Trophoblast cell (in vitro differentiated cells and primary cell): ENCODE results near the gene SYNGR3.

Experiments used
- DNase-seq, 2 donors: peaks; one replicate each; pipeline ENCODE4 v3.0.0-alpha.2; 2016
- H2AFZ ChIP-seq: 2 replicates; pipeline ENCODE4 v1.6.1; 2013; ENCODE audit warnings: low read length, moderate library complexity, mild to moderate bottlenecking; ENCODE audit not compliant: insufficient read depth, poor library complexity
- H2AK5ac ChIP-seq: 2 replicates; pipeline ENCODE4 v1.6.1; 2013; ENCODE audit warnings: mild to moderate bottlenecking, low read length
- H2BK120ac ChIP-seq: 2 replicates; pipeline ENCODE4 v1.6.1; 2013; ENCODE audit warnings: low read length, mild to moderate bottlenecking, moderate library complexity; ENCODE audit not compliant: insufficient read depth, poor library complexity
- H2BK12ac ChIP-seq: 2 replicates; pipeline ENCODE4 v1.6.1; 2013; ENCODE audit warnings: mild to moderate bottlenecking, low read length, moderate library complexity
- H2BK5ac ChIP-seq: 2 replicates; pipeline ENCODE4 v1.6.1; 2013; ENCODE audit warnings: low read length, low read depth, moderate library complexity, mild to moderate bottlenecking; ENCODE audit not compliant: poor library complexity
- H3K14ac ChIP-seq: 2 replicates; pipeline ENCODE4 v1.6.1; 2013; ENCODE audit warnings: mild to moderate bottlenecking, low read length
- H3K18ac ChIP-seq: 2 replicates; pipeline ENCODE4 v1.6.1; 2013; ENCODE audit warnings: mild to moderate bottlenecking, low read length
- H3K23ac ChIP-seq: 2 replicates; pipeline ENCODE4 v1.6.1; 2013; ENCODE audit warnings: low read length
- H3K27ac ChIP-seq: 2 replicates; pipeline ENCODE4 v1.5.1; 2013; ENCODE audit warnings: low read depth, mild to moderate bottlenecking, inconsistent platforms, low read length, moderate library complexity
- H3K27me3 ChIP-seq: 2 replicates; pipeline ENCODE4 v1.6.1; 2013; ENCODE audit warnings: inconsistent platforms, mild to moderate bottlenecking, low read length, moderate library complexity; ENCODE audit not compliant: insufficient read depth
- H3K36me3 ChIP-seq, 2 experiments: 1 replicate in 1 of 2; 2 replicates in 1 of 2; pipeline ENCODE4 v1.6.1; 2013; ENCODE audit warnings: low read length in 2 of 2, mild to moderate bottlenecking in 2 of 2, moderate library complexity in 1 of 2; ENCODE audit not compliant: insufficient read depth in 2 of 2, control insufficient read depth in 1 of 2
- H3K4ac ChIP-seq: 2 replicates; pipeline ENCODE4 v1.6.1; 2013; ENCODE audit warnings: low read depth, mild to moderate bottlenecking, low read length, moderate library complexity
- H3K4me1 ChIP-seq, 2 experiments: 1 replicate in 1 of 2; 2 replicates in 1 of 2; pipeline ENCODE4 v1.6.1; 2013; ENCODE audit warnings: low read length in 2 of 2, mild to moderate bottlenecking in 2 of 2, moderate library complexity in 1 of 2; ENCODE audit not compliant: insufficient read depth in 2 of 2, control insufficient read depth in 1 of 2
- H3K4me2 ChIP-seq: 2 replicates; pipeline ENCODE4 v1.6.1; 2013; ENCODE audit warnings: inconsistent platforms, mild to moderate bottlenecking, low read length, moderate library complexity
- H3K4me3 ChIP-seq: 2 replicates; pipeline ENCODE4 v1.5.1; 2013; ENCODE audit warnings: mild to moderate bottlenecking, low read depth, low read length, inconsistent platforms
- H3K79me1 ChIP-seq: one replicate; pipeline ENCODE4 v1.6.1; 2013; ENCODE audit warnings: low read length
- H3K79me2 ChIP-seq: 2 replicates; pipeline ENCODE4 v1.6.1; 2013; ENCODE audit warnings: low read length, mild to moderate bottlenecking; ENCODE audit not compliant: control insufficient read depth, insufficient read depth, poor library complexity
- H3K9ac ChIP-seq: 2 replicates; pipeline ENCODE4 v1.6.1; 2013; ENCODE audit warnings: mild to moderate bottlenecking, low read length
- H3K9me3 ChIP-seq: 2 replicates; pipeline ENCODE4 v1.6.1; 2013; ENCODE audit warnings: low read depth, mild to moderate bottlenecking, control low read depth, inconsistent platforms, low read length; ENCODE audit not compliant: insufficient read depth
- H4K12ac ChIP-seq: 2 replicates; pipeline ENCODE4 v1.6.1; 2013; ENCODE audit warnings: low read depth, mild to moderate bottlenecking, low read length, moderate library complexity
- H4K8ac ChIP-seq: 2 replicates; pipeline ENCODE4 v1.6.1; 2013; ENCODE audit warnings: low read depth, mild to moderate bottlenecking, low read length, moderate library complexity
- H4K91ac ChIP-seq: one replicate; pipeline ENCODE4 v1.6.1; 2013; ENCODE audit warnings: low read depth, mild to moderate bottlenecking, low read length, moderate library complexity
- WGBS: extraction: QIAGEN DNeasy Blood & Tissue Kit; methylation state at CpG from one replicate; pipeline ENCODE4 v1.1.7; 2013; ENCODE audit warnings: missing lambda C conversion rate; ENCODE audit not compliant: insufficient read length, insufficient coverage; ENCODE audit errors: extremely low coverage; 5-methylcytosine and 5-hydroxymethylcytosine counted together

Gene SYNGR3

DNA sequence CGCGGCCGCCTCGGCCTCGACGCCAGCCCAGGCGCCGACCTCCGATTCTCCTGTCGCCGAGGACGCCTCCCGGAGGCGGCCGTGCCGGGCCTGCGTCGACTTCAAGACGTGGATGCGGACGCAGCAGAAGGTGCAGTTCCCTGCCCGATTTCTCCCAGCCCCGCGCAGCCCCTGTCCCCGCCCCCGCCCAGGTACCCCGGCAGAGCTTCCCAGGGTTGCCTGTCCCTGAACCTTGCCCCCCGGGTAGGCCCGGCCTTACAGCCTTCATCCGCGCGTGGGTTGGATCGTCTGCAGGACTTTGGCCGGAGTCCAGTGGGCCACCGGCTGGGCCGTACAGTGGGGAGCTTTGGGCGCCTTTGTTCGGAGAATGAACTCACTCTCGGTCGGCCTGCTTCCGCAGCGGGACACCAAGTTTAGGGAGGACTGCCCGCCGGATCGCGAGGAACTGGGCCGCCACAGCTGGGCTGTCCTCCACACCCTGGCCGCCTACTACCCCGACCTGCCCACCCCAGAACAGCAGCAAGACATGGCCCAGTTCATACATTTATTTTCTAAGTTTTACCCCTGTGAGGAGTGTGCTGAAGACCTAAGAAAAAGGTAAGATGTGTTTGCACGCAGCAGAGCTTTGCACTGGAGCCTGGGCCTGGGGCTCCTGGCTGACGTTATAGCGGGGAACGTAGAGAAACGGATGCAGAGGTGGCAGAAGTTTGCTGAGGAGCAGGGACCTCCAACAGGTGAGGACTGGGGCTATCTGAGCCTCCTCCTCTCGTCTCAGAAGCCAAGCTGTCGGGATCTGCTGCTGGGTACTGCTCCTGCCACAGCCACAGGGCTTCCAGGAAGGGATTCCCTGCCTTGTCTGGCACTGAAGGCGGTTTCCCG, 5.2 kb upstream of the SYNGR3 start:
- H2BK12ac ChIP-seq = no peak overlapping the region
- H3K4me1 ChIP-seq = peaks cover 10 to 18% of the 10 kb centered on the region in 2 experiments
- H3K4me3 ChIP-seq = peak overlapping the region; percentile 89
- peak overlapping the region; percentile 69 for H2AFZ ChIP-seq
- H4K8ac ChIP-seq = peak overlapping the region; percentile 97
- H3K14ac ChIP-seq = peak overlapping the region; percentile 96
- H3K79me2 ChIP-seq = peaks cover 2% of the 10 kb centered on the region
- H2AK5ac ChIP-seq = peak overlapping the region; percentile 41
- H3K4ac ChIP-seq = peak overlapping the region; percentile 66
- H3K79me1 ChIP-seq = peaks cover 6% of the 10 kb centered on the region
- peak overlapping the region; percentile 44 for H2BK120ac ChIP-seq
- no peak overlapping the region for H3K23ac ChIP-seq
- H3K27me3 ChIP-seq = peaks cover 42% of the 10 kb centered on the region
- H3K9me3 ChIP-seq = peaks cover 8% of the 10 kb centered on the region
- H4K12ac ChIP-seq = peak overlapping the region; percentile 76
- no peak overlapping the region for H2BK5ac ChIP-seq
- H4K91ac ChIP-seq = peak overlapping the region; percentile 82
- DNase-seq = no peak
- peak overlapping the region; percentile 22 for H3K27ac ChIP-seq
- H3K18ac ChIP-seq = peak overlapping the region; percentile 75
- H3K36me3 ChIP-seq = peaks cover 20% of the 10 kb centered on the region in 2 experiments
- WGBS = no CpG with 5 or more reads among the region's 58 CpGs
- peak overlapping the region; percentile 98 for H3K4me2 ChIP-seq
- peak overlapping the region; percentile 82 for H3K9ac ChIP-seq

DNA sequence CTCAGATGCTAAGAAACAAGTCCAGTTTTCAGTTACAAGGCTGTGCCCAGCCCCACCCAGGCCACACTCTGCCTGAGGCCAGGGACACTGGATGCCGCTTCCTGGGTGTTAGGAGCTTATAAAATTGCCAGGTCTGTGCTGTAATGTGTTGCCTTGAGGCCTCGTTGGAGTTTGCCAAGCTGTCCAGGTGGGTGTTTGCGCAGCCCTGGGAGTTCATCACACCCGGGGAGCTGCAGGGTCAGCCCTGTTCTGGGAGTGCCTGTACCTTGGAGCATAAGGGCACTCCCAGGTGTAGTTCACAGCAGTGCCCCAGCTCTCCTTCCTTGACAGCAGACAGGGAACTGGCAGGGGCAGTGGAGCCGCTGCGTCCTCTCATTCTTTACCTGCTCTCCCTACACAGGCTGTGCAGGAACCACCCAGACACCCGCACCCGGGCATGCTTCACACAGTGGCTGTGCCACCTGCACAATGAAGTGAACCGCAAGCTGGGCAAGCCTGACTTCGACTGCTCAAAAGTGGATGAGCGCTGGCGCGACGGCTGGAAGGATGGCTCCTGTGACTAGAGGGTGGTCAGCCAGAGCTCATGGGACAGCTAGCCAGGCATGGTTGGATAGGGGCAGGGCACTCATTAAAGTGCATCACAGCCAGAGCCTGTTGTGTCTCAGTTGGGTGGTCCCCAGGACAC, 4.2 kb upstream of the SYNGR3 start:
- Histone ChIP-seq H2BK120ac (no peak overlapping the region), H3K4me3 (no peak overlapping the region), H3K9me3 (peaks cover 3% of the 10 kb centered on the region), H3K36me3 (peaks cover 20% of the 10 kb centered on the region in 2 experiments), H3K27ac (no peak overlapping the region), H3K23ac (no peak overlapping the region), H3K79me2 (peaks cover 2% of the 10 kb centered on the region), H2AFZ (no peak overlapping the region), H2BK12ac (no peak overlapping the region), H4K91ac (no peak overlapping the region), H3K4me2 (peak overlapping the region; percentile 98), H2AK5ac (no peak overlapping the region), H3K18ac (peak overlapping the region; percentile 13), H2BK5ac (no peak overlapping the region), H4K12ac (no peak overlapping the region), H3K14ac (no peak overlapping the region), H3K27me3 (peaks cover 38% of the 10 kb centered on the region), H3K4me1 (peaks cover 11 to 19% of the 10 kb centered on the region in 2 experiments), H4K8ac (no peak overlapping the region), H3K79me1 (peaks cover 8% of the 10 kb centered on the region), H3K4ac (peak overlapping the region; percentile 15), H3K9ac (no peak overlapping the region)
- no CpG with 5 or more reads among the region's 14 CpGs for WGBS
- DNase-seq = no peak

DNA sequence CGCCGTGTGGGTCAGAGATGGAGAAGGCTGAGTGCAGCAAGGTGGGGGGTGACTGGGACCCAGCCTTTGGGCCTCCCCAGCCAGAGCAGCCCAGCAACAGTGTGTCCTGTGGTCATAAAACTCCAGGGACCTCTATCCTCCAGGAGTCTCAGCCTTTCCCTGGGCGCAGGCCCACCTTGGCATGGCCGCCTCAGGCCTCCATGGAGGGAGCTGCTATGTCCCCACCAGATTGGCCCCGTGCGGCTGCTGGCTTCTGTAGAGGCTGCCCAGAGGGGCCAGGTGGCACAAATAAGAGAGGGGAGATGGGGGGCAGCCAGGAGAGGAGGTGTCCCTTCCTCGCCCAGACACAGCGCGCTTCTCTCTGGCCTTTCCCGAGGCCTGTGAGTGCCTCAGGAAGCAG, 2.6 kb upstream of the SYNGR3 start:
- no peak overlapping the region for H2AK5ac ChIP-seq
- DNase-seq = no peak
- peaks cover 12% of the 10 kb centered on the region for H3K9me3 ChIP-seq
- H3K36me3 ChIP-seq = peaks cover 20% of the 10 kb centered on the region in 2 experiments
- no peak overlapping the region for H2BK12ac ChIP-seq
- H3K14ac ChIP-seq = no peak overlapping the region
- H3K23ac ChIP-seq = no peak overlapping the region
- no peak overlapping the region for H3K4ac ChIP-seq
- H4K91ac ChIP-seq = no peak overlapping the region
- H4K8ac ChIP-seq = no peak overlapping the region
- no peak overlapping the region for H3K4me3 ChIP-seq
- H3K27ac ChIP-seq = no peak overlapping the region
- H3K79me1 ChIP-seq = peaks cover 11% of the 10 kb centered on the region
- WGBS = no CpG with 5 or more reads among the region's 10 CpGs
- no peak overlapping the region for H2BK120ac ChIP-seq
- H3K79me2 ChIP-seq = peaks cover 2% of the 10 kb centered on the region
- no peak overlapping the region for H3K18ac ChIP-seq
- peaks cover 36% of the 10 kb centered on the region for H3K27me3 ChIP-seq
- H3K4me2 ChIP-seq = no peak overlapping the region
- no peak overlapping the region for H4K12ac ChIP-seq
- no peak overlapping the region for H2BK5ac ChIP-seq
- H3K4me1 ChIP-seq = peaks cover 17 to 29% of the 10 kb centered on the region in 2 experiments
- H3K9ac ChIP-seq = no peak overlapping the region
- no peak overlapping the region for H2AFZ ChIP-seq

DNA sequence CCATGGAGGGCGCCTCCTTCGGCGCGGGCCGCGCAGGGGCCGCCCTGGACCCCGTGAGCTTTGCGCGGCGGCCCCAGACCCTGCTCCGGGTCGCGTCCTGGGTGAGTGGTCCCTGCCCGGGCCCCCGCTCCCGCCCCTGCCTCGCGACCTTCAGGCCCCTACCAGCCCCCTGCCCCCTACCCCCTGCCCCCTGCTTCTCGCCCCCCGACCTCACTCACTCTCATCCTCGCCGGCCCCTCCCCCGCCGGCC, 256 bp downstream of the SYNGR3 start:
- no peak overlapping the region for H3K9ac ChIP-seq
- no peak overlapping the region for H2BK12ac ChIP-seq
- H3K27ac ChIP-seq = no peak overlapping the region
- H3K4me3 ChIP-seq = peak overlapping the region; percentile 23
- H3K18ac ChIP-seq = no peak overlapping the region
- no peak overlapping the region for H2BK5ac ChIP-seq
- H4K8ac ChIP-seq = no peak overlapping the region
- no peak overlapping the region for H3K4ac ChIP-seq
- H3K79me2 ChIP-seq = no peaks in the 10 kb centered on the region
- H3K27me3 ChIP-seq = peaks cover 33% of the 10 kb centered on the region
- H3K4me2 ChIP-seq = peak overlapping the region; percentile 78
- peaks cover 19% of the 10 kb centered on the region for H3K9me3 ChIP-seq
- H2AK5ac ChIP-seq = no peak overlapping the region
- DNase-seq = no peak
- no peak overlapping the region for H4K91ac ChIP-seq
- H3K79me1 ChIP-seq = peaks cover 5% of the 10 kb centered on the region
- no peak overlapping the region for H3K23ac ChIP-seq
- H4K12ac ChIP-seq = no peak overlapping the region
- H3K4me1 ChIP-seq = peaks cover 14 to 24% of the 10 kb centered on the region in 2 experiments
- H3K36me3 ChIP-seq = peaks cover 20% of the 10 kb centered on the region in 2 experiments
- no CpG with 5 or more reads among the region's 25 CpGs for WGBS
- no peak overlapping the region for H3K14ac ChIP-seq
- H2BK120ac ChIP-seq = no peak overlapping the region
- H2AFZ ChIP-seq = no peak overlapping the region
